ENCODE results near the gene ZC3H18. TPM values are rescaled to one million over a fixed set of nuclear protein-coding genes. Genes with fewer than 3 reads are reported as not detected.

ZC3H18 gene
- total RNA-seq, 1 experiment from 2014 or later: 11.8 TPM

- Histone ChIP-seq H3K9me3 (ENCODE audit: low read length) (no peaks in the 10 kb centered on the region), H4K20me1 (ENCODE audit: low read length) (no peaks in the 10 kb centered on the region), H3K9me2 (replicated peaks; ENCODE audit: low read length) (no peaks in the 10 kb centered on the region), H3K27me3 (ENCODE audit: low read length) (no peaks in the 10 kb centered on the region), H3K4me3 (ENCODE audit: low read length) (no peak overlapping the region), H3K27ac (ENCODE audit: low read length) (no peak overlapping the region), H3K79me2 (ENCODE audit: low read length) (no peaks in the 10 kb centered on the region), H3K4me1 (ENCODE audit: insufficient read depth, low read length) (0 out of 2 replicates have a peak, but pooled peaks cover 4% of the 10 kb centered on the region), H3K4me2 (ENCODE audit: low read length) (no peak overlapping the region), H2AFZ (ENCODE audit: low read length) (no peak overlapping the region), H3K36me3 (ENCODE audit: low read depth, low read length) (no peaks in the 10 kb centered on the region), H3F3A (ENCODE audit: low read length, unreplicated experiment) (no peaks in the 10 kb centered on the region), H3K9ac (ENCODE audit: low read length) (no peak overlapping the region)
- no peak for ATAC-seq
- POLR2A ChIA-PET (ENCODE audit: unreplicated experiment): no interaction called here
- CTCF ChIA-PET: no interaction called here
- DNase-seq: no peak
- intact Hi-C loops (cut with micrococcal nuclease): no loop called here
- no TSS peak for BruUV-seq (replicated peaks)
- no peak for TF ChIP-seq CTCF (conservative IDR thresholded peaks at IDR 0.05; ENCODE audit: low read depth, low read length)
- no peak for TF ChIP-seq EZH2 (IDR thresholded peaks at IDR 0.05; ENCODE audit: low read length, unreplicated experiment)
- no peak for TF ChIP-seq EZH2phosphoT487 (IDR thresholded peaks at IDR 0.05; ENCODE audit: borderline replicate concordance, low read length)
Observed at GRCh38 chr16:88639231-88640038, 69.2 kb downstream of the ZC3H18 start.

GRCh38 chr16:88640039-88640495 lies 69.9 kb downstream of the ZC3H18 start:
- Histone ChIP-seq H3K27me3 (ENCODE audit: low read length) (no peaks in the 10 kb centered on the region), H3K4me1 (ENCODE audit: insufficient read depth, low read length) (0 out of 2 replicates have a peak, but pooled peaks cover 4% of the 10 kb centered on the region), H4K20me1 (ENCODE audit: low read length) (no peaks in the 10 kb centered on the region), H3K27ac (ENCODE audit: low read length) (no peak overlapping the region), H3K4me2 (ENCODE audit: low read length) (no peak overlapping the region), H3F3A (ENCODE audit: low read length, unreplicated experiment) (no peaks in the 10 kb centered on the region), H3K36me3 (ENCODE audit: low read depth, low read length) (no peaks in the 10 kb centered on the region), H3K9ac (ENCODE audit: low read length) (no peak overlapping the region), H3K79me2 (ENCODE audit: low read length) (no peaks in the 10 kb centered on the region), H3K9me3 (ENCODE audit: low read length) (no peaks in the 10 kb centered on the region), H3K4me3 (ENCODE audit: low read length) (no peak overlapping the region), H3K9me2 (replicated peaks; ENCODE audit: low read length) (no peaks in the 10 kb centered on the region), H2AFZ (ENCODE audit: low read length) (no peak overlapping the region)
- ChIA-PET CTCF (no interaction called here), POLR2A (ENCODE audit: unreplicated experiment) (no interaction called here)
- intact Hi-C loops (cut with micrococcal nuclease): no loop called here
- no TSS peak for BruUV-seq (replicated peaks)
- DNase-seq: no peak
- TF ChIP-seq EZH2phosphoT487 (IDR thresholded peaks at IDR 0.05; ENCODE audit: borderline replicate concordance, low read length) (no peak), EZH2 (IDR thresholded peaks at IDR 0.05; ENCODE audit: low read length, unreplicated experiment) (no peak), CTCF (conservative IDR thresholded peaks at IDR 0.05; ENCODE audit: low read depth, low read length) (no peak)
- ATAC-seq: no peak
